A549 (cell line): ENCODE results near the gene MRPS15.

ENCODE experiments used
- ESRRA ChIP-seq: fragments of 150-350 bp; IDR thresholded peaks from 2 replicates; pipeline ENCODE4 v1.6.1; 2014; ENCODE audit warnings: mild to moderate bottlenecking, low read length, borderline replicate concordance
- MAZ ChIP-seq: fragments of 150-350 bp; IDR thresholded peaks from 2 replicates; pipeline ENCODE4 v1.6.1; 2014; ENCODE audit warnings: antibody characterized with exemption, low read depth, low read length, borderline replicate concordance
- NR3C1 ChIP-seq: fragments of >200 bp; sonication (Bioruptor Twin); formaldehyde crosslinking; IDR thresholded peaks from 3 replicates; pipeline ENCODE4 v1.6.1; 2017
- POLR2A ChIP-seq: IDR thresholded peaks from 2 replicates; pipeline ENCODE4 v1.6.1; 2012; ENCODE audit warnings: mild to moderate bottlenecking, low read length
- SMC3 ChIP-seq: fragments of >200 bp; sonication (Bioruptor Twin); formaldehyde crosslinking; IDR thresholded peaks from 3 replicates; pipeline ENCODE4 v1.6.1; 2018; ENCODE audit warnings: inconsistent platforms
- TF ChIP-seq, protein P1 (sequence below): fragments of >200 bp; sonication (Bioruptor Twin); formaldehyde crosslinking; IDR thresholded peaks from 3 replicates; pipeline ENCODE4 v1.6.1; 2016
- TF ChIP-seq, protein P2 (sequence below): fragments of >200 bp; sonication (Bioruptor Twin); formaldehyde crosslinking; IDR thresholded peaks from 3 replicates; pipeline ENCODE4 v1.5.1; 2016
- TF ChIP-seq, protein P3 (sequence below): fragments of 150-350 bp; IDR thresholded peaks from 2 replicates; pipeline ENCODE4 v1.6.1; 2014; ENCODE audit warnings: low read depth, mild to moderate bottlenecking, low read length
- TF ChIP-seq, protein P4 (sequence below): fragments of 450-650 bp; IDR thresholded peaks from 2 replicates; pipeline ENCODE4 v1.6.1; 2014; ENCODE audit warnings: antibody characterized with exemption
- TF ChIP-seq, protein P5 (sequence below): fragments of 250-450 bp; sonication (Bioruptor Pico); IDR thresholded peaks from 2 replicates; pipeline ENCODE4 v1.5.0; 2020; ENCODE audit warnings: low read depth, mild to moderate bottlenecking, moderate library complexity

DNA sequence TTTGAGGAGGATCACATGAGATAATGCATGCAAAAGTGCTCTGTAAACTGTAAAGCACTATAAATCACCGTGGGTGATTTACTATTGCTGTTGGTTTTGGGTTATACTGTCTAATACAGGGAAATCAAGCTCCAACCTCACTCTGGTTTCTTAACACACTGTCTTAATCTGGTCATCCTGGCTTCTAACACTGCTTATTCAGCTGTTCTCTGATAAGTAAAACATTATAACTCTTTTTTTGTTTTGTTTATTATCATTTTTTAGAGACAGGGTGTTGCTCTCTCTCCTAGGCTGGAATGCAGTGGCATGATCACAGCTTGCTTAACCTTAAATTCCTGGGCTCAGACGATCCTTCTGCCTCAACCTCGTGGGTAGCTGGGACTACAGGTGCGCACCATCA is 44.6 kb downstream of the MRPS15 start:
- TF ChIP-seq, protein P1, sequence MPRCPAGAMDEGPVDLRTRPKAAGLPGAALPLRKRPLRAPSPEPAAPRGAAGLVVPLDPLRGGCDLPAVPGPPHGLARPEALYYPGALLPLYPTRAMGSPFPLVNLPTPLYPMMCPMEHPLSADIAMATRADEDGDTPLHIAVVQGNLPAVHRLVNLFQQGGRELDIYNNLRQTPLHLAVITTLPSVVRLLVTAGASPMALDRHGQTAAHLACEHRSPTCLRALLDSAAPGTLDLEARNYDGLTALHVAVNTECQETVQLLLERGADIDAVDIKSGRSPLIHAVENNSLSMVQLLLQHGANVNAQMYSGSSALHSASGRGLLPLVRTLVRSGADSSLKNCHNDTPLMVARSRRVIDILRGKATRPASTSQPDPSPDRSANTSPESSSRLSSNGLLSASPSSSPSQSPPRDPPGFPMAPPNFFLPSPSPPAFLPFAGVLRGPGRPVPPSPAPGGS: no peak
- TF ChIP-seq, protein P2, sequence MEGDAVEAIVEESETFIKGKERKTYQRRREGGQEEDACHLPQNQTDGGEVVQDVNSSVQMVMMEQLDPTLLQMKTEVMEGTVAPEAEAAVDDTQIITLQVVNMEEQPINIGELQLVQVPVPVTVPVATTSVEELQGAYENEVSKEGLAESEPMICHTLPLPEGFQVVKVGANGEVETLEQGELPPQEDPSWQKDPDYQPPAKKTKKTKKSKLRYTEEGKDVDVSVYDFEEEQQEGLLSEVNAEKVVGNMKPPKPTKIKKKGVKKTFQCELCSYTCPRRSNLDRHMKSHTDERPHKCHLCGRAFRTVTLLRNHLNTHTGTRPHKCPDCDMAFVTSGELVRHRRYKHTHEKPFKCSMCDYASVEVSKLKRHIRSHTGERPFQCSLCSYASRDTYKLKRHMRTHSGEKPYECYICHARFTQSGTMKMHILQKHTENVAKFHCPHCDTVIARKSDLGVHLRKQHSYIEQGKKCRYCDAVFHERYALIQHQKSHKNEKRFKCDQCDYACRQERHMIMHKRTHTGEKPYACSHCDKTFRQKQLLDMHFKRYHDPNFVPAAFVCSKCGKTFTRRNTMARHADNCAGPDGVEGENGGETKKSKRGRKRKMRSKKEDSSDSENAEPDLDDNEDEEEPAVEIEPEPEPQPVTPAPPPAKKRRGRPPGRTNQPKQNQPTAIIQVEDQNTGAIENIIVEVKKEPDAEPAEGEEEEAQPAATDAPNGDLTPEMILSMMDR: no peak
- TF ChIP-seq POLR2A: no peak
- no peak for TF ChIP-seq SMC3
- TF ChIP-seq, protein P3, sequence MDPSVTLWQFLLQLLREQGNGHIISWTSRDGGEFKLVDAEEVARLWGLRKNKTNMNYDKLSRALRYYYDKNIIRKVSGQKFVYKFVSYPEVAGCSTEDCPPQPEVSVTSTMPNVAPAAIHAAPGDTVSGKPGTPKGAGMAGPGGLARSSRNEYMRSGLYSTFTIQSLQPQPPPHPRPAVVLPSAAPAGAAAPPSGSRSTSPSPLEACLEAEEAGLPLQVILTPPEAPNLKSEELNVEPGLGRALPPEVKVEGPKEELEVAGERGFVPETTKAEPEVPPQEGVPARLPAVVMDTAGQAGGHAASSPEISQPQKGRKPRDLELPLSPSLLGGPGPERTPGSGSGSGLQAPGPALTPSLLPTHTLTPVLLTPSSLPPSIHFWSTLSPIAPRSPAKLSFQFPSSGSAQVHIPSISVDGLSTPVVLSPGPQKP: no peak
- TF ChIP-seq, protein P4, sequence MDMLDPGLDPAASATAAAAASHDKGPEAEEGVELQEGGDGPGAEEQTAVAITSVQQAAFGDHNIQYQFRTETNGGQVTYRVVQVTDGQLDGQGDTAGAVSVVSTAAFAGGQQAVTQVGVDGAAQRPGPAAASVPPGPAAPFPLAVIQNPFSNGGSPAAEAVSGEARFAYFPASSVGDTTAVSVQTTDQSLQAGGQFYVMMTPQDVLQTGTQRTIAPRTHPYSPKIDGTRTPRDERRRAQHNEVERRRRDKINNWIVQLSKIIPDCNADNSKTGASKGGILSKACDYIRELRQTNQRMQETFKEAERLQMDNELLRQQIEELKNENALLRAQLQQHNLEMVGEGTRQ: no peak
- TF ChIP-seq ESRRA: no peak
- TF ChIP-seq NR3C1: no peak
- TF ChIP-seq, protein P5, sequence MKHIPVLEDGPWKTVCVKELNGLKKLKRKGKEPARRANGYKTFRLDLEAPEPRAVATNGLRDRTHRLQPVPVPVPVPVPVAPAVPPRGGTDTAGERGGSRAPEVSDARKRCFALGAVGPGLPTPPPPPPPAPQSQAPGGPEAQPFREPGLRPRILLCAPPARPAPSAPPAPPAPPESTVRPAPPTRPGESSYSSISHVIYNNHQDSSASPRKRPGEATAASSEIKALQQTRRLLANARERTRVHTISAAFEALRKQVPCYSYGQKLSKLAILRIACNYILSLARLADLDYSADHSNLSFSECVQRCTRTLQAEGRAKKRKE (CRISPR knock-in tag): no peak
- TF ChIP-seq MAZ: no peak
